ENCODE measurements around the gene AIPL1.

- TF ChIP-seq MAX (CRISPR knock-in tag; IDR thresholded peaks at IDR 0.05) (no peak), JUN (CRISPR knock-in tag; IDR thresholded peaks at IDR 0.05) (no peak), CTCF (IDR thresholded peaks at IDR 0.05) (no peak), STAT6 (CRISPR knock-in tag; conservative IDR thresholded peaks at IDR 0.05; ENCODE audit: low read depth) (no peak), NFE2L1 (CRISPR knock-in tag; IDR thresholded peaks at IDR 0.05) (no peak), MYBL2 (CRISPR knock-in tag; IDR thresholded peaks at IDR 0.05) (no peak), ZNF416 (CRISPR knock-in tag; IDR thresholded peaks at IDR 0.05) (no peak), ZSCAN18 (CRISPR knock-in tag; IDR thresholded peaks at IDR 0.05) (no peak)
Observed at GRCh38 chr17:6426356-6427101, 8.4 kb downstream of the AIPL1 start.

Data from WTC11 (cell line).